ENCODE results near the gene DDX4. TPM values are rescaled to one million over a fixed set of nuclear protein-coding genes. Genes with fewer than 3 reads are reported as not detected.

DDX4 gene
- total and polyA plus RNA-seq, 2 donors (not counting 1 experiment from before 2014, with no cell fraction given), result not detected

DNA sequence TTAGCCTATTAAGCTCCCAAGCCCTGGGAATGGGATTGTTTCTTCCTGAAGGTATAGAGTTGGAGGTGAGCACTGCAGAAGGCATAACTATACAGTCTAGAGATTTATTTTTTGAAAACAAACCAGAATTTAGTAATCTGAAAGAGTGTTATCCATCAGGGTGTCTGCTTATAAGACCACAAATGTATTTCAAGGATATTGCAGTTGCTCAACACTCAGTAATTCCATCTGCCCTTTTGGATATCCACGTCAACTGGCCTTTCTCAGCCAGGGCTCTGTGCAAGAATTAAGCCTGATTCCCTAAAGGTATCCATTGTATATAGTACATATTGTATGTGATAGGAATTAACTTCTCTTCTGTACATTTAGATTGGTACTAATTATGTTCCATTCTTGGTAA is 98.3 kb downstream of the DDX4 start:
- DNase-seq, result no peak
- TF ChIP-seq EZH2 (IDR thresholded peaks at IDR 0.05; ENCODE audit: borderline replicate concordance, insufficient read depth, low read depth, low read length, poor library complexity, severe bottlenecking) (no peak), CTCF (IDR thresholded peaks at IDR 0.05) (no peak)
- Histone ChIP-seq H3K4me2 (replicated peaks; ENCODE audit: low read depth, low read length, poor library complexity, severe bottlenecking) (no peak overlapping the region), H3K27ac (ENCODE audit: low read length in 2 of 2) (no peak overlapping the region), H3K9me3 (ENCODE audit: control extremely low read depth in 1 of 3, control insufficient read depth in 2 of 3, insufficient read depth in 1 of 3, low read length in 2 of 3) (peaks cover 0 to 6% (median 0%) of the 10 kb centered on the region in 3 donors), H3K9ac (ENCODE audit: low read length) (no peak overlapping the region), H4K20me1 (ENCODE audit: control insufficient read depth, insufficient read depth, low read length, poor library complexity, severe bottlenecking) (no peaks in the 10 kb centered on the region), H3K4me1 (ENCODE audit: control insufficient read depth in 2 of 2, insufficient read depth in 2 of 2, low read length in 2 of 2) (no peaks in the 10 kb centered on the region), H2AFZ (ENCODE audit: insufficient read depth, low read depth, low read length, poor library complexity, severe bottlenecking) (no peak overlapping the region), H3K36me3 (replicated peaks in 1 of 2; ENCODE audit: control extremely low read depth in 1 of 2, control insufficient read depth in 1 of 2, extremely low read depth in 1 of 2, insufficient read depth in 2 of 2, low read length in 1 of 2) (no peaks in the 10 kb centered on the region), H3K79me2 (ENCODE audit: control insufficient read depth, insufficient read depth, low read length) (no peaks in the 10 kb centered on the region), H3K27me3 (replicated peaks in 1 of 4; ENCODE audit: control extremely low read depth in 1 of 4, control insufficient read depth in 3 of 4, insufficient read depth in 4 of 4, low read length in 3 of 4) (no peaks in the 10 kb centered on the region), H3K4me3 (ENCODE audit: control extremely low read depth in 1 of 5, extremely low read depth in 1 of 5, insufficient read depth in 1 of 5, low read depth in 2 of 5, low read length in 4 of 5) (no peak overlapping the region)
- Mint-ChIP-seq H3K27me3 (peaks cover 20% of the 10 kb centered on the region), H3K4me3 (no peak overlapping the region), H3K27ac (no peak overlapping the region), H3K4me1 (no peaks in the 10 kb centered on the region), H3K9me3 (ENCODE audit: insufficient read depth) (no peaks in the 10 kb centered on the region)
- no peak for ATAC-seq (ENCODE audit: low read depth)
- POLR2A ChIA-PET, result no interaction called here
- intact Hi-C loops (cut with micrococcal nuclease), result no loop called here
- no CpG with 5 or more reads among the region's 1 CpG for WGBS (ENCODE audit: insufficient coverage)
- CTCF ChIA-PET, result no interaction called here

DNA sequence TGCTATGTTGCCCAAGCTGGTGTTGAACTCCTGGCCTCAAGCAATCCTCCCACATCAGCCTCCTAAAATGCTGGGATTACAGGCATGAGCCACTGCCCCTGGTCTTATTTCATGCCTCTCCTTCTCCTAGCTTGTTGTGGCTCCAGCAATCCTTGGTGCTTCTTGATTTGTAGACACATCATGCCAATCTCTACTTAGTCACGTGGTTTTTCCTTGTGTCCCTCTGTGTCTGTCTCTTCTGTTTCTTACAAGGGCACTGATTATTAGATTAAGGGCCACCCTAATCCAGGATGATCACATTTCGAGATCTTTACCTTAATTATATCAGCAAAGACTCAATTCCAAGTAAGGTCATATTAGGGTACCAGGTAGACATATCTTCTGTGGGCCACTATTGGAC is 104.1 kb downstream of the DDX4 start:
- Histone ChIP-seq H2AFZ (ENCODE audit: insufficient read depth, low read depth, low read length, poor library complexity, severe bottlenecking) (no peak overlapping the region), H3K79me2 (ENCODE audit: control insufficient read depth, insufficient read depth, low read length) (no peaks in the 10 kb centered on the region), H3K4me2 (replicated peaks; ENCODE audit: low read depth, low read length, poor library complexity, severe bottlenecking) (no peak overlapping the region), H3K9me3 (ENCODE audit: control extremely low read depth in 1 of 3, control insufficient read depth in 2 of 3, insufficient read depth in 1 of 3, low read length in 2 of 3) (peaks cover 0 to 3% (median 0%) of the 10 kb centered on the region in 3 donors), H3K36me3 (replicated peaks in 1 of 2; ENCODE audit: control extremely low read depth in 1 of 2, control insufficient read depth in 1 of 2, extremely low read depth in 1 of 2, insufficient read depth in 2 of 2, low read length in 1 of 2) (no peaks in the 10 kb centered on the region), H3K27me3 (replicated peaks in 1 of 4; ENCODE audit: control extremely low read depth in 1 of 4, control insufficient read depth in 3 of 4, insufficient read depth in 4 of 4, low read length in 3 of 4) (peaks cover 0 to 13% (median 0%) of the 10 kb centered on the region in 4 experiments), H4K20me1 (ENCODE audit: control insufficient read depth, insufficient read depth, low read length, poor library complexity, severe bottlenecking) (no peaks in the 10 kb centered on the region), H3K4me1 (ENCODE audit: control insufficient read depth in 2 of 2, insufficient read depth in 2 of 2, low read length in 2 of 2) (no peaks in the 10 kb centered on the region), H3K4me3 (ENCODE audit: control extremely low read depth in 1 of 5, extremely low read depth in 1 of 5, insufficient read depth in 1 of 5, low read depth in 2 of 5, low read length in 4 of 5) (no peak overlapping the region), H3K27ac (ENCODE audit: low read length in 2 of 2) (no peak overlapping the region), H3K9ac (ENCODE audit: low read length) (no peak overlapping the region)
- whole genome bisulfite sequencing (ENCODE audit: insufficient coverage), result no CpG with 5 or more reads among the region's 2 CpGs
- ATAC-seq (ENCODE audit: low read depth), result no peak
- ChIA-PET CTCF (no interaction called here), POLR2A (no interaction called here)
- Mint-ChIP-seq H3K27me3 (peaks cover 16% of the 10 kb centered on the region), H3K27ac (no peak overlapping the region), H3K9me3 (ENCODE audit: insufficient read depth) (peaks cover 9% of the 10 kb centered on the region), H3K4me1 (no peaks in the 10 kb centered on the region), H3K4me3 (no peak overlapping the region)
- DNase-seq, result no peak
- intact Hi-C loops (cut with micrococcal nuclease), result no loop called here
- TF ChIP-seq EZH2 (IDR thresholded peaks at IDR 0.05; ENCODE audit: borderline replicate concordance, insufficient read depth, low read depth, low read length, poor library complexity, severe bottlenecking) (no peak), CTCF (IDR thresholded peaks at IDR 0.05) (no peak)

Data from B cell (primary cell).